CD4-positive, alpha-beta T cell (primary cell): ENCODE results near the gene ZNF556. TPM values are rescaled to one million over a fixed set of nuclear protein-coding genes. Genes with fewer than 3 reads are reported as not detected.

ENCODE experiments used
- ATAC-seq: fragments of 200-7000 bp; cut with Tn5 transposase; one replicate; pipeline ENCODE4 v1.10.0; 2022; ENCODE audit warnings: mild to moderate bottlenecking; ENCODE audit not compliant: poor library complexity
- CTCF ChIA-PET: fragments of 350-600 bp; sonication (Branson Sonifier 250); formaldehyde crosslinking; loops from one replicate; lab custom pipeline; 2021; ENCODE audit warnings: antibody characterized with exemption, inconsistent platforms; lab: Charles Lee
- POLR2A ChIA-PET: fragments of 350-600 bp; sonication (Branson Sonifier 250); formaldehyde crosslinking; loops from one replicate; lab custom pipeline; 2021; ENCODE audit warnings: antibody characterized with exemption, inconsistent platforms; lab: Charles Lee
- DNase-seq, 14 experiments: peaks; one replicate each; pipeline ENCODE4 v3.0.0-alpha.2; 2013 to 2020; ENCODE audit warnings: mixed read lengths in 2 of 14
- H3K27ac ChIP-seq, 2 donors: one replicate each; pipeline versions ENCODE4 v1.5.1 to v1.7.0; 2013; ENCODE audit warnings: low read length in 2 of 2, low read depth in 1 of 2, mild to moderate bottlenecking in 1 of 2
- H3K27me3 ChIP-seq, 2 experiments: 1 replicate in 1 of 2; 2 replicates in 1 of 2; pipeline versions ENCODE4 v1.6.1 to v1.7.0; 2013; ENCODE audit warnings: low read length in 2 of 2, control low read depth in 1 of 2, mild to moderate bottlenecking in 1 of 2, moderate library complexity in 1 of 2; ENCODE audit not compliant: insufficient read depth in 2 of 2, control insufficient read depth in 1 of 2
- H3K36me3 ChIP-seq: one replicate; pipeline ENCODE4 v1.6.1; 2013; ENCODE audit warnings: low read length, control low read depth; ENCODE audit not compliant: insufficient read depth
- H3K4me1 ChIP-seq: one replicate; pipeline ENCODE4 v1.6.1; 2013; ENCODE audit warnings: low read length, control low read depth; ENCODE audit not compliant: insufficient read depth
- H3K4me3 ChIP-seq: one replicate; pipeline ENCODE4 v1.5.1; 2013; ENCODE audit warnings: mild to moderate bottlenecking, low read length, moderate library complexity
- H3K9me3 ChIP-seq, 2 experiments: 1 replicate in 1 of 2; 2 replicates in 1 of 2; pipeline versions ENCODE4 v1.6.1 to v1.7.0; 2013; ENCODE audit warnings: low read length in 2 of 2, mild to moderate bottlenecking in 2 of 2, control low read depth in 1 of 2, moderate library complexity in 1 of 2; ENCODE audit not compliant: control insufficient read depth in 1 of 2, insufficient read depth in 1 of 2
- H3K27ac Mint-ChIP-seq: one replicate; pipeline ENCODE4 v1.8.0; 2020; ENCODE audit warnings: mixed read lengths
- H3K27me3 Mint-ChIP-seq: one replicate; pipeline ENCODE4 v1.8.0; 2021; ENCODE audit warnings: mixed read lengths
- H3K36me3 Mint-ChIP-seq: one replicate; pipeline ENCODE4 v1.8.0; 2021; ENCODE audit warnings: low read depth, mixed read lengths
- H3K4me1 Mint-ChIP-seq: one replicate; pipeline ENCODE4 v1.8.0; 2021; ENCODE audit warnings: low read depth, mixed read lengths
- H3K4me3 Mint-ChIP-seq: one replicate; pipeline ENCODE4 v1.8.0; 2020; ENCODE audit warnings: mild to moderate bottlenecking, mixed read lengths
- H3K9me3 Mint-ChIP-seq: one replicate; pipeline ENCODE4 v1.8.0; 2020; ENCODE audit warnings: mixed read lengths
- intact Hi-C, 2 experiments: fragments of 100-400 bp; cut with DNase I in 1 of 2; cut with micrococcal nuclease in 1 of 2; formaldehyde crosslinking; loops; one replicate each; pipeline versions ENCODE4 v1.15.1 to v1.9.0; 2023 to 2025; cut with DNase I, micrococcal nuclease
- total RNA-seq, 174 experiments: library from RNA in 2 of 174; stranded (reverse) in 2 of 174; gene quantifications; one replicate each; pipeline ENCODE4 v1.2.3 and lab custom pipeline; 2021 to 2026
- TF ChIP-seq, protein P1 (sequence below): fragments of 200-600 bp; IDR thresholded peaks from one replicate; pipeline ENCODE4 v1.8.0; 2022; ENCODE audit warnings: antibody characterized with exemption, mild to moderate bottlenecking

ZNF556 gene
- total RNA-seq, 2 experiments from 2014 or later: not detected

DNA sequence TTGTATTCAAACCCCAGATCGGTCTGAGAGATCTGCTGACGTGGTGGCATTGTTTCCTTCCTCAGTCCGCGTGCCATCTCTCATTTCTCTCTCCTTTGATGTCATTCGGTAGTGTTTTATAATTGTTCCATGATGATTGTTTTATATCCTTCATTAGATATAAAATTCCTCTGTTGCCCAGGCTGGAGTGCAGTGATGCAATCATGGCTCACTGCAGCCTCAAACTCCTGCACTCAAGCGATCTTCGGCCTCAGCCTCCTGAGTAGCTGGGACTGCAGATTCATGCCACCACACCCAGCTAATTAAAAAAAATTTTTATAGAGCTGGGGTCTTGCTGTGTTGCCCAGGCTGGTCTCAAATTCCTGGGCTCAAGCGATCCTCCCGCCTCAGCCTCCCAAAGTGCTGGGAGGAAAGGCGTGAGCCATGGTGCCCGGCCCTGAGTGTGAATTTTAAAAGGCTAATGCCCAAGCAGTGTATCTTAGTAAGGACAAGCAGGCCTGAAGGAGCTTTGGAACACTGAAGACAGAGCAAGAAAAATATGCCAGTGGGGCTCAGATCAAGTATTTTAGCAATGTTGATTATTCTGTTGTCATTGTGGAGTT, 38.9 kb downstream of the ZNF556 start:
- H3K36me3 Mint-ChIP-seq: no peaks in the 10 kb centered on the region
- ChIA-PET POLR2A (interaction anchor here (0.6 kb wide), 1 partner anchor 1253 kb away, joined by 3 read pairs; no protein-coding TSS in a partner anchor), CTCF (no interaction called here)
- Histone ChIP-seq H3K36me3 (no peaks in the 10 kb centered on the region), H3K4me1 (peaks cover 11% of the 10 kb centered on the region), H3K4me3 (no peak overlapping the region), H3K27me3 (no peaks in the 10 kb centered on the region), H3K27ac (no peak overlapping the region), H3K9me3 (no peaks in the 10 kb centered on the region)
- peaks cover 15% of the 10 kb centered on the region for H3K4me1 Mint-ChIP-seq
- TF ChIP-seq, protein P1, sequence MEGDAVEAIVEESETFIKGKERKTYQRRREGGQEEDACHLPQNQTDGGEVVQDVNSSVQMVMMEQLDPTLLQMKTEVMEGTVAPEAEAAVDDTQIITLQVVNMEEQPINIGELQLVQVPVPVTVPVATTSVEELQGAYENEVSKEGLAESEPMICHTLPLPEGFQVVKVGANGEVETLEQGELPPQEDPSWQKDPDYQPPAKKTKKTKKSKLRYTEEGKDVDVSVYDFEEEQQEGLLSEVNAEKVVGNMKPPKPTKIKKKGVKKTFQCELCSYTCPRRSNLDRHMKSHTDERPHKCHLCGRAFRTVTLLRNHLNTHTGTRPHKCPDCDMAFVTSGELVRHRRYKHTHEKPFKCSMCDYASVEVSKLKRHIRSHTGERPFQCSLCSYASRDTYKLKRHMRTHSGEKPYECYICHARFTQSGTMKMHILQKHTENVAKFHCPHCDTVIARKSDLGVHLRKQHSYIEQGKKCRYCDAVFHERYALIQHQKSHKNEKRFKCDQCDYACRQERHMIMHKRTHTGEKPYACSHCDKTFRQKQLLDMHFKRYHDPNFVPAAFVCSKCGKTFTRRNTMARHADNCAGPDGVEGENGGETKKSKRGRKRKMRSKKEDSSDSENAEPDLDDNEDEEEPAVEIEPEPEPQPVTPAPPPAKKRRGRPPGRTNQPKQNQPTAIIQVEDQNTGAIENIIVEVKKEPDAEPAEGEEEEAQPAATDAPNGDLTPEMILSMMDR: no peak
- DNase-seq: no peak
- H3K27me3 Mint-ChIP-seq: no peaks in the 10 kb centered on the region
- intact Hi-C loops: no loop called here
- no peaks in the 10 kb centered on the region for H3K9me3 Mint-ChIP-seq
- no peak overlapping the region for H3K27ac Mint-ChIP-seq
- H3K4me3 Mint-ChIP-seq: no peak overlapping the region
- no peak for ATAC-seq

- ATAC-seq (no peak), DNase-seq (no peak)
- peaks cover 3% of the 10 kb centered on the region for H3K36me3 Mint-ChIP-seq
- CTCF ChIA-PET: no interaction called here
- Histone ChIP-seq H3K9me3 (no peaks in the 10 kb centered on the region), H3K27ac (no peak overlapping the region), H3K4me3 (no peak overlapping the region), H3K27me3 (no peaks in the 10 kb centered on the region), H3K4me1 (peaks cover 4% of the 10 kb centered on the region), H3K36me3 (no peaks in the 10 kb centered on the region)
- no peaks in the 10 kb centered on the region for H3K27me3 Mint-ChIP-seq
- POLR2A ChIA-PET: interaction anchor here (0.6 kb wide), 1 partner anchor 1254 kb away, joined by 3 read pairs; no protein-coding TSS in a partner anchor
- peaks cover 12% of the 10 kb centered on the region for H3K4me1 Mint-ChIP-seq
- no peak overlapping the region for H3K4me3 Mint-ChIP-seq
- intact Hi-C loops: no loop called here
- H3K9me3 Mint-ChIP-seq: no peaks in the 10 kb centered on the region
- H3K27ac Mint-ChIP-seq: no peak overlapping the region
- TF ChIP-seq, protein P1: no peak
These were observed 39.6 kb downstream of the ZNF556 start for GRCh38 chr19:2906631-2907195.

DNA sequence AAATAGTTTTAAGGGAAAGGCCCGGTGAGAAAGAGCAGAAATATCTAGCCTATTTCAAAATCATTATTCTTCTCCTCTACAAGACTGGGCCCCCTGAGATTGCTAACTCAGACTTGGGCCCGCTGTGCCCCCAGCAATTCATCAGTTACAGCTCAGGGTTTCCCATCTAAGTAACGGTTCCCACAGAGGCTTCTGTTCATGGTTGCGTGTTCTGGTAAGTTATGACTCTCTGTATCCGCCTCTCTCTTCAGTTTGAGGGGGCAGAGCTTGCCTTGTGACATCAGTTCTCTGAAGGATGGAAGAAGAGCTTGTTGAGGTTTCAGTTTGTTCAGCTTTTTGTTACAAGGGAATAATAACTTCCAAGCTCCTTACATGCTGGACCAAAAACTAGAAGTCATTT, 45.2 kb downstream of the ZNF556 start:
- TF ChIP-seq, protein P1: no peak
- H3K36me3 ChIP-seq: peaks cover 20% of the 10 kb centered on the region
- ATAC-seq (no peak), DNase-seq (no peak)
- H3K27ac ChIP-seq: no peak overlapping the region
- H3K27ac Mint-ChIP-seq: no peak overlapping the region
- CTCF ChIA-PET: no interaction called here
- H3K4me1 ChIP-seq: no peaks in the 10 kb centered on the region
- H3K27me3 ChIP-seq: no peaks in the 10 kb centered on the region
- H3K9me3 ChIP-seq: peaks cover 5 to 8% of the 10 kb centered on the region in 2 experiments
- H3K4me1 Mint-ChIP-seq: peaks cover 4% of the 10 kb centered on the region
- H3K4me3 Mint-ChIP-seq: no peak overlapping the region
- POLR2A ChIA-PET: no interaction called here
- no peaks in the 10 kb centered on the region for H3K27me3 Mint-ChIP-seq
- intact Hi-C loops: no loop called here
- no peak overlapping the region for H3K4me3 ChIP-seq
- peaks cover 2% of the 10 kb centered on the region for H3K9me3 Mint-ChIP-seq
- peaks cover 44% of the 10 kb centered on the region for H3K36me3 Mint-ChIP-seq
